Thyroid gland (tissue), 4 donors: ENCODE measurements around the gene ELP5.

Experiments used
- CTCF ChIP-seq, 6 experiments: fragments of 200-600 bp in 3 of 6; fragments of 450-650 bp in 3 of 6; sonication (generic) in 3 of 6; IDR thresholded peaks; one replicate each; pipeline ENCODE4 v1.5.1; 2016 to 2019; ENCODE audit warnings: antibody characterized with exemption in 6 of 6, mild to moderate bottlenecking in 2 of 6, inconsistent platforms in 1 of 6, moderate library complexity in 1 of 6
- POLR2A ChIP-seq, 2 donors: fragments of 450-650 bp; IDR thresholded peaks; one replicate each; pipeline ENCODE4 v1.6.1; 2017; ENCODE audit warnings: antibody characterized with exemption in 2 of 2, mild to moderate bottlenecking in 2 of 2, moderate library complexity in 1 of 2

GRCh38 chr17:7289256-7290032 lies 37.4 kb downstream of the ELP5 start:
- TF ChIP-seq POLR2A (IDR thresholded peaks at IDR 0.05) = no peak
- no peak for TF ChIP-seq CTCF (IDR thresholded peaks at IDR 0.05)
